ENCODE measurements around the gene PLEKHA6. TPM values are rescaled to one million over a fixed set of nuclear protein-coding genes. Genes with fewer than 3 reads are reported as not detected.

Gene PLEKHA6
- total RNA-seq, 1 experiment from 2014 or later, result 2.1 TPM

DNA sequence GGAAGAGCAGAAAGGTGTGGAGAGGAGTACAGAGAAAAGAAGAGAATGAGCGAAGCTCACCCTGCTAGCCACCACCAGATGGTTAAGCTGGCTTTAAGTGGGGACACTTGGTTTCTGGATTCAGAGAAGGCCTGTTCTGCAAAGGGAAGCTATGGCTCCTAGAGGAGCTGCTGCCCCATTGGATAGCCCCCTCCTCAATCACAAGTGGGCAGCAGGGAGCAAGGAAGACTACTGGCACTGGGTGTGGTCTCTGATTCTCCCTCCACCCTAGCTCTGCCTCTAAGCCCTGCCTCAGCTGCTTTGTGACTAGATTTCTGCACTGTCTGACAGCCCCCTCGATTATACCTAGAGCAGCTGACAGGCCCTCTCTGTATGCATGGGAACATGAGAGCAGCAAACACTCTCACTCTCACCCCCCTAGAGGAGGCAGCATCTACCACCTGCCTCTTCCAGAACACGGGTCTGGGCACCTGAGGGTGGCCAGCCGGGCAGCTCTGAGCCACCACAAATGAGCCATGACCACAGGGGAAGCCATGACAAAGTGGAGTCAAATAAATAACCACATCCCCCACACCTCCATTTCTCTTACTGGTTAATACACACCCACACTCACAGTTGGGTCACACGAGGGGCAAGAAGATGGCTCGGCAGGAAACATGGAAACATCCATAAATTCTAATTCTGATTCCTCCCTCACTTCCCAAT lies 13.6 kb downstream of the PLEKHA6 start:
- no peak overlapping the region for H4K8ac ChIP-seq (replicated peaks; ENCODE audit: insufficient read length, low read depth, low read length)
- no peaks in the 10 kb centered on the region for H3K36me3 Mint-ChIP-seq (ENCODE audit: insufficient read depth in 1 of 3, low read depth in 3 of 3)
- no peak overlapping the region for H3K23ac ChIP-seq (ENCODE audit: insufficient read length, low read depth, low read length)
- H3K4me1 ChIP-seq (ENCODE audit: insufficient read depth, low read length), result peaks cover 11% of the 10 kb centered on the region; the same call in 1 of the 2 replicates
- H3K79me2 ChIP-seq (ENCODE audit: insufficient read depth, low read length), result no peaks in the 10 kb centered on the region
- H3K27me3 Mint-ChIP-seq (ENCODE audit: low read depth), result no peaks in the 10 kb centered on the region; the same call in none of the 2 replicates
- no peaks in the 10 kb centered on the region for H3K23me2 ChIP-seq (ENCODE audit: insufficient read length, low read depth, low read length, poor library complexity, severe bottlenecking)
- H3K56ac ChIP-seq (ENCODE audit: insufficient read length, low read depth, low read length), result no peak overlapping the region
- peak overlapping the region in 1 of 3 experiments; percentile 16; a peak in 2 of 7 replicates for H3K27ac Mint-ChIP-seq
- H3K4ac ChIP-seq (ENCODE audit: low read depth, low read length), result no peak overlapping the region
- no peak overlapping the region for H4K91ac ChIP-seq (ENCODE audit: insufficient read length, low read depth, low read length)
- H2BK12ac ChIP-seq (ENCODE audit: insufficient read length, low read depth, low read length), result no peak overlapping the region
- H4K20me1 ChIP-seq (ENCODE audit: control insufficient read depth, insufficient read depth, insufficient read length), result no peaks in the 10 kb centered on the region
- no peak overlapping the region for H2BK5ac ChIP-seq (ENCODE audit: insufficient read length, low read length)
- no peaks in the 10 kb centered on the region; a peak in 1 of 5 replicates for H3K9me3 Mint-ChIP-seq
- no peaks in the 10 kb centered on the region; the same call in 1 of the 2 replicates for H3K27me3 ChIP-seq (ENCODE audit: insufficient read depth, low read length)
- TF ChIP-seq, protein P1, sequence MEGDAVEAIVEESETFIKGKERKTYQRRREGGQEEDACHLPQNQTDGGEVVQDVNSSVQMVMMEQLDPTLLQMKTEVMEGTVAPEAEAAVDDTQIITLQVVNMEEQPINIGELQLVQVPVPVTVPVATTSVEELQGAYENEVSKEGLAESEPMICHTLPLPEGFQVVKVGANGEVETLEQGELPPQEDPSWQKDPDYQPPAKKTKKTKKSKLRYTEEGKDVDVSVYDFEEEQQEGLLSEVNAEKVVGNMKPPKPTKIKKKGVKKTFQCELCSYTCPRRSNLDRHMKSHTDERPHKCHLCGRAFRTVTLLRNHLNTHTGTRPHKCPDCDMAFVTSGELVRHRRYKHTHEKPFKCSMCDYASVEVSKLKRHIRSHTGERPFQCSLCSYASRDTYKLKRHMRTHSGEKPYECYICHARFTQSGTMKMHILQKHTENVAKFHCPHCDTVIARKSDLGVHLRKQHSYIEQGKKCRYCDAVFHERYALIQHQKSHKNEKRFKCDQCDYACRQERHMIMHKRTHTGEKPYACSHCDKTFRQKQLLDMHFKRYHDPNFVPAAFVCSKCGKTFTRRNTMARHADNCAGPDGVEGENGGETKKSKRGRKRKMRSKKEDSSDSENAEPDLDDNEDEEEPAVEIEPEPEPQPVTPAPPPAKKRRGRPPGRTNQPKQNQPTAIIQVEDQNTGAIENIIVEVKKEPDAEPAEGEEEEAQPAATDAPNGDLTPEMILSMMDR (conservative IDR thresholded peaks at IDR 0.05), result no peak
- H3K4me2 ChIP-seq (ENCODE audit: insufficient read depth, insufficient read length, low read length), result no peak overlapping the region
- WGBS (ENCODE audit: extremely low coverage, insufficient read length, low lambda C conversion rate), result no CpG with 5 or more reads among the region's 6 CpGs
- H2BK120ac ChIP-seq (ENCODE audit: low read depth, low read length, poor library complexity, severe bottlenecking), result no peak overlapping the region
- H2BK15ac ChIP-seq (ENCODE audit: low read depth, low read length), result no peak overlapping the region
- H3K79me1 ChIP-seq (ENCODE audit: insufficient read depth, low read depth, low read length, poor library complexity, severe bottlenecking), result no peaks in the 10 kb centered on the region
- H3K4me1 Mint-ChIP-seq, result peaks cover 25 to 40% of the 10 kb centered on the region in 2 experiments
- no peak overlapping the region for H3K4me3 Mint-ChIP-seq
- H4K5ac ChIP-seq (ENCODE audit: insufficient read length, low read depth, low read length), result no peak overlapping the region
- H3K9me3 ChIP-seq (ENCODE audit: control insufficient read depth, low read depth, low read length), result no peaks in the 10 kb centered on the region
- H2AK5ac ChIP-seq (ENCODE audit: insufficient read length, low read length), result no peak overlapping the region
- no peak overlapping the region for H3K14ac ChIP-seq (ENCODE audit: insufficient read depth, low read length)
- no peak overlapping the region for H3K18ac ChIP-seq (ENCODE audit: insufficient read length, low read depth, low read length)
- H3K9ac ChIP-seq (ENCODE audit: extremely low read depth, insufficient read length, low read length), result no peak overlapping the region
- H3K27ac ChIP-seq (ENCODE audit: insufficient read length, low read depth, low read length), result no peak overlapping the region
- H2AFZ ChIP-seq (ENCODE audit: low read length), result no peak overlapping the region
- no peak for DNase-seq
- no peak overlapping the region for H2BK20ac ChIP-seq (ENCODE audit: low read depth, low read length, poor library complexity, severe bottlenecking)
- H3T11ph ChIP-seq (ENCODE audit: low read length), result no peak overlapping the region
